PC-9 (cell line): ENCODE measurements around the gene SPATA3.

Experiments used
- CTCF ChIP-seq: fragments of 200-600 bp; sonication (generic); conservative IDR thresholded peaks from 2 replicates; pipeline ENCODE4 v1.6.1; 2017; ENCODE audit warnings: mixed run types, antibody characterized with exemption, mild to moderate bottlenecking, moderate library complexity
- EZH2 ChIP-seq: fragments of 200-600 bp; sonication (generic); IDR thresholded peaks from 2 replicates; pipeline ENCODE4 v1.8.0; 2017; ENCODE audit warnings: antibody characterized with exemption, low read depth

GRCh38 chr2:231002641-231003040 lies 6.7 kb downstream of the SPATA3 start:
- TF ChIP-seq CTCF (no peak), EZH2 (no peak)
